Activated T-cell treated with anti-CD3 and anti-CD28 coated beads, Interleukin-2, amount 50 U/mL, for 72 hours (primary cell): ENCODE results near the gene PHF1. TPM values are rescaled to one million over a fixed set of nuclear protein-coding genes. Genes with fewer than 3 reads are reported as not detected.

Experiments
- ATAC-seq, 2 donors: fragments of 150-1000 bp; cut with Tn5 transposase; replicated peaks in 1 of 2; 2 replicates each; pipeline ENCODE4 v1.10.0; 2021; ENCODE audit warnings: moderate library complexity in 2 of 2, mild to moderate bottlenecking in 1 of 2
- DNase-seq, 2 donors: peaks; one replicate each; pipeline ENCODE4 v3.0.0; 2021 to 2022; ENCODE audit warnings: mixed read lengths in 1 of 2
- H3K27ac Mint-ChIP-seq: one replicate; pipeline ENCODE4 v1.8.0; 2022; ENCODE audit warnings: mild to moderate bottlenecking, moderate library complexity, mixed read lengths
- H3K27me3 Mint-ChIP-seq: one replicate; pipeline ENCODE4 v1.8.0; 2022; ENCODE audit warnings: low read depth, mixed read lengths
- H3K36me3 Mint-ChIP-seq, 2 donors: one replicate each; pipeline ENCODE4 v1.8.0; 2022; ENCODE audit warnings: mixed read lengths in 2 of 2, mild to moderate bottlenecking in 1 of 2; ENCODE audit not compliant: insufficient read depth in 2 of 2
- H3K4me1 Mint-ChIP-seq: one replicate; pipeline ENCODE4 v1.8.0; 2022; ENCODE audit warnings: low read depth, mixed read lengths
- H3K4me3 Mint-ChIP-seq, 2 donors: one replicate each; pipeline ENCODE4 v1.8.0; 2022; ENCODE audit warnings: mild to moderate bottlenecking in 2 of 2, mixed read lengths in 2 of 2, moderate library complexity in 2 of 2
- H3K9me3 Mint-ChIP-seq, 2 donors: one replicate each; pipeline ENCODE4 v1.8.0; 2022; ENCODE audit warnings: mixed read lengths in 2 of 2
- total RNA-seq, 2 donors: library from RNA; stranded (reverse); gene quantifications; one replicate each; pipeline ENCODE4 v1.2.3, GENCODE V29; 2022

Gene PHF1
- total RNA-seq, 2 donors from 2014 or later = 65.2 to 77.3 TPM

GRCh38 chr6:33426590-33427511, 16.0 kb downstream of the PHF1 start:
- Mint-ChIP-seq H3K9me3 (no peaks in the 10 kb centered on the region), H3K4me3 (peak overlapping the region; percentile 94 to 96), H3K36me3 (peaks cover 11 to 12% of the 10 kb centered on the region in 2 donors), H3K4me1 (peaks cover 79% of the 10 kb centered on the region), H3K27ac (peak overlapping the region; percentile 92), H3K27me3 (no peaks in the 10 kb centered on the region)
- DNase-seq (no peak), ATAC-seq (peak; percentile 12 to 21)

GRCh38 chr6:33427585-33428223, 16.9 kb downstream of the PHF1 start:
- Mint-ChIP-seq H3K9me3 (no peaks in the 10 kb centered on the region), H3K27me3 (no peaks in the 10 kb centered on the region), H3K4me3 (peak overlapping the region; percentile 94 to 96), H3K27ac (peak overlapping the region; percentile 49), H3K4me1 (peaks cover 85% of the 10 kb centered on the region), H3K36me3 (peaks cover 12% of the 10 kb centered on the region in 2 donors)
- peak in 1 of 2 donors; percentile 14 for ATAC-seq
- DNase-seq = peak; percentile 70 to 71

GRCh38 chr6:33428224-33428965, 17.6 kb downstream of the PHF1 start:
- no peaks in the 10 kb centered on the region for H3K9me3 Mint-ChIP-seq
- no peaks in the 10 kb centered on the region for H3K27me3 Mint-ChIP-seq
- DNase-seq (peak in 1 of 2 donors; percentile 44), ATAC-seq (peak in 1 of 2 donors; percentile 8)
- H3K27ac Mint-ChIP-seq = peak overlapping the region; percentile 64
- peak overlapping the region; percentile 88 to 89 for H3K4me3 Mint-ChIP-seq
- peaks cover 85% of the 10 kb centered on the region for H3K4me1 Mint-ChIP-seq
- H3K36me3 Mint-ChIP-seq = peaks cover 12 to 13% of the 10 kb centered on the region in 2 donors

GRCh38 chr6:33428966-33429749, 18.3 kb downstream of the PHF1 start:
- no peak for DNase-seq
- Mint-ChIP-seq H3K27ac (peak overlapping the region; percentile 64), H3K4me1 (peaks cover 84% of the 10 kb centered on the region), H3K36me3 (peaks cover 9% of the 10 kb centered on the region in 2 donors), H3K27me3 (no peaks in the 10 kb centered on the region), H3K4me3 (peak overlapping the region; percentile 88 to 89), H3K9me3 (no peaks in the 10 kb centered on the region)
- ATAC-seq = no peak

GRCh38 chr6:33429750-33430052, 18.9 kb downstream of the PHF1 start:
- ATAC-seq (no peak), DNase-seq (no peak)
- Mint-ChIP-seq H3K9me3 (no peaks in the 10 kb centered on the region), H3K27ac (peak overlapping the region; percentile 59), H3K4me1 (peaks cover 79% of the 10 kb centered on the region), H3K4me3 (peak overlapping the region; percentile 88 to 89), H3K27me3 (no peaks in the 10 kb centered on the region), H3K36me3 (peaks cover 5 to 6% of the 10 kb centered on the region in 2 donors)

GRCh38 chr6:33430334-33430733, 19.5 kb downstream of the PHF1 start:
- H3K9me3 Mint-ChIP-seq = no peaks in the 10 kb centered on the region
- peaks cover 73% of the 10 kb centered on the region for H3K4me1 Mint-ChIP-seq
- peak overlapping the region; percentile 88 to 89 for H3K4me3 Mint-ChIP-seq
- H3K27ac Mint-ChIP-seq = peak overlapping the region; percentile 59
- no peaks in the 10 kb centered on the region for H3K27me3 Mint-ChIP-seq
- H3K36me3 Mint-ChIP-seq = peaks cover 5 to 6% of the 10 kb centered on the region in 2 donors
- DNase-seq = no peak
- peak in 1 of 2 donors; percentile 2 for ATAC-seq

GRCh38 chr6:33430991-33431879, 20.4 kb downstream of the PHF1 start:
- ATAC-seq = peak; percentile 72
- H3K27ac Mint-ChIP-seq = no peak overlapping the region
- peak overlapping the region; percentile 88 to 89 for H3K4me3 Mint-ChIP-seq
- H3K27me3 Mint-ChIP-seq = no peaks in the 10 kb centered on the region
- peaks cover 68% of the 10 kb centered on the region for H3K4me1 Mint-ChIP-seq
- peak; percentile 80 to 83 for DNase-seq
- H3K9me3 Mint-ChIP-seq = no peaks in the 10 kb centered on the region
- peaks cover 5 to 7% of the 10 kb centered on the region in 2 donors for H3K36me3 Mint-ChIP-seq

GRCh38 chr6:33431880-33432541, 21.2 kb downstream of the PHF1 start:
- Mint-ChIP-seq H3K27ac (no peak overlapping the region), H3K4me3 (peak overlapping the region; percentile 53 to 88), H3K27me3 (no peaks in the 10 kb centered on the region), H3K4me1 (peaks cover 62% of the 10 kb centered on the region), H3K9me3 (no peaks in the 10 kb centered on the region), H3K36me3 (peaks cover 6% of the 10 kb centered on the region in 2 donors)
- DNase-seq (no peak), ATAC-seq (no peak)

- peaks cover 6% of the 10 kb centered on the region in 2 donors for H3K36me3 Mint-ChIP-seq
- ATAC-seq = no peak
Measured at GRCh38 chr6:33432546-33432945, 21.7 kb downstream of the PHF1 start.

GRCh38 chr6:33433001-33433543, 22.3 kb downstream of the PHF1 start:
- Mint-ChIP-seq H3K36me3 (peaks cover 6% of the 10 kb centered on the region in 2 donors), H3K27ac (no peak overlapping the region), H3K4me1 (peaks cover 56% of the 10 kb centered on the region), H3K9me3 (no peaks in the 10 kb centered on the region), H3K27me3 (no peaks in the 10 kb centered on the region), H3K4me3 (peak overlapping the region in 1 of 2 donors; percentile 47)
- ATAC-seq (no peak), DNase-seq (no peak)

More at GRCh38 chr6:33432546-33432945, 21.7 kb downstream of the PHF1 start:
- DNase-seq = no peak
- H3K4me3 Mint-ChIP-seq = peak overlapping the region; percentile 29 to 88
- H3K27me3 Mint-ChIP-seq = no peaks in the 10 kb centered on the region
- H3K4me1 Mint-ChIP-seq = peaks cover 57% of the 10 kb centered on the region
- no peak overlapping the region for H3K27ac Mint-ChIP-seq
- no peaks in the 10 kb centered on the region for H3K9me3 Mint-ChIP-seq

- ATAC-seq (no peak), DNase-seq (no peak)
- Mint-ChIP-seq H3K4me1 (peaks cover 52% of the 10 kb centered on the region), H3K4me3 (no peak overlapping the region), H3K27ac (no peak overlapping the region), H3K27me3 (no peaks in the 10 kb centered on the region), H3K36me3 (peaks cover 6% of the 10 kb centered on the region in 2 donors), H3K9me3 (no peaks in the 10 kb centered on the region)
Measured at GRCh38 chr6:33433544-33434191, 22.9 kb downstream of the PHF1 start.
